Subcutaneous abdominal adipose tissue (tissue), 5 donors: ENCODE measurements around the gene STARD3NL.

Source experiments
- H3K27ac ChIP-seq: one replicate; pipeline ENCODE4 v1.7.0; 2013; ENCODE audit warnings: low read depth, mild to moderate bottlenecking, inconsistent platforms, low read length, moderate library complexity
- H3K27me3 ChIP-seq, 5 donors: one replicate each; pipeline ENCODE4 v1.7.0; 2013; ENCODE audit warnings: low read length in 5 of 5, inconsistent platforms in 1 of 5; ENCODE audit not compliant: control insufficient read depth in 5 of 5, insufficient read depth in 4 of 5
- H3K36me3 ChIP-seq, 5 donors: one replicate each; pipeline ENCODE4 v1.7.0; 2013; ENCODE audit warnings: low read length in 5 of 5; ENCODE audit not compliant: control insufficient read depth in 5 of 5, insufficient read depth in 5 of 5
- H3K4me1 ChIP-seq, 5 donors: one replicate each; pipeline ENCODE4 v1.7.0; 2013; ENCODE audit warnings: low read length in 5 of 5, mild to moderate bottlenecking in 3 of 5, moderate library complexity in 1 of 5; ENCODE audit not compliant: control insufficient read depth in 5 of 5, insufficient read depth in 5 of 5
- H3K4me3 ChIP-seq, 5 donors: one replicate each; pipeline ENCODE4 v1.7.0; 2013; ENCODE audit warnings: low read length in 5 of 5, low read depth in 1 of 5
- H3K9ac ChIP-seq, 5 donors: one replicate each; pipeline ENCODE4 v1.7.0; 2013; ENCODE audit warnings: low read length in 5 of 5, mild to moderate bottlenecking in 4 of 5, moderate library complexity in 3 of 5
- H3K9me3 ChIP-seq, 5 donors: one replicate each; pipeline ENCODE4 v1.7.0; 2013; ENCODE audit warnings: low read length in 5 of 5; ENCODE audit not compliant: control insufficient read depth in 5 of 5
- donor health status: healthy.
- donor health status: healthy.
- donor health status: healthy.
- donor health status: healthy.
- donor health status: healthy.

Gene STARD3NL

GRCh38 chr7:38178004-38178694 is at the start of gene STARD3NL:
Gene STARD3NL, plus strand, starts transcription at chr7:38178245. Its CDS starts 29,260 bp downstream, at chr7:38207505.
- H3K4me1 ChIP-seq, result peaks cover 6 to 33% (median 24%) of the 10 kb centered on the region in 5 donors
- no peaks in the 10 kb centered on the region for H3K27me3 ChIP-seq
- H3K9me3 ChIP-seq, result peaks cover 0 to under 1% (median 0%) of the 10 kb centered on the region in 5 donors
- no peaks in the 10 kb centered on the region for H3K36me3 ChIP-seq
- peak within 1 kb of the TSS; percentile 94 for H3K27ac ChIP-seq
- H3K4me3 ChIP-seq, result peak within 1 kb of the TSS; percentile 88 to 91 (median 90)
- H3K9ac ChIP-seq, result peak within 1 kb of the TSS; percentile 82 to 94 (median 86)

DNA sequence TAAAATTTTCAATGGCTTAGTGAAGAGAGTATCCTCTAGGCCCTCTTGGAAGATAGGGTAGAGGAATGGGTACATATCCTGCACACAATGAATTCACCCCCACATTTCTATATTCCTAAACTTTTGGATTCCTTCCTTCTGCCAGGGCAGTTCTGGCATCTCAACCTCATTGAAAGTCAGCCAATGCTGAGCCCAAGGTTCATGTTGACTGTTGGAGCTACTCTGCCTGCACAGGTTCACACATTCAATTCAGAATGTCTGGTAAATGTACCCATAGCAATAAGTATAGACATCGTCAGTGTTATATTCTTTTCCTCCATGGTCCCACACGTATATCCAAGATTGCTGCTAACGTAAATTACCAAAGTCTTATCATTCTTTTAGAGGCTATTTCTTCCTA is 48.9 kb upstream of the STARD3NL start:
- H3K4me1 ChIP-seq, result no peaks in the 10 kb centered on the region
- H3K27ac ChIP-seq, result no peak overlapping the region

DNA sequence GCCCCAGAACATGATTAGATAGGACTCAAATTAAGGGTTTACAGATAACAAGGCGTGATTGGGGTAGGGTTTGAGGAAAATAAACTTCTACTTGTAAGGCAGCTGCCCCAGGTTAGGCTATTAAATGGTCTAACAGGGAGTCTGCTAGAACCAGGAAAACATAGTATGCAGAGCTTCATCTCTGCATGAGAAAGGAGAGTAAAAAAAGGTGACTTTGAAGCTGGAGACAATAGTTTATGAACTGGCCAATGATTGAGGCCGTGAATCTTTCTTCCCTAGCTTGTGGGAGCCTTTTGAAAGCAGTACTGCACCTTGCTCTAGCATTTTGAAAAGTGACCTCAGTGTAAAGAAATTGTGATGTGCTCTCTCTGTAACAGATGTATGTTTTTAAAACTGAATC is 48.5 kb upstream of the STARD3NL start:
- H3K36me3 ChIP-seq, result no peaks in the 10 kb centered on the region

More for the DNA sequence above, 48.9 kb upstream of the STARD3NL start:
- no peaks in the 10 kb centered on the region for H3K27me3 ChIP-seq
- no peak overlapping the region for H3K9ac ChIP-seq
- no peak overlapping the region for H3K4me3 ChIP-seq
- H3K9me3 ChIP-seq, result peaks cover 0 to 3% (median 0%) of the 10 kb centered on the region in 5 donors
- no peaks in the 10 kb centered on the region for H3K36me3 ChIP-seq

GRCh38 chr7:38138171-38138570 is 39.9 kb upstream of the STARD3NL start:
- no peak overlapping the region for H3K27ac ChIP-seq
- H3K36me3 ChIP-seq, result no peaks in the 10 kb centered on the region
- H3K9me3 ChIP-seq, result peaks cover 0 to 3% (median 0%) of the 10 kb centered on the region in 5 donors
- H3K4me3 ChIP-seq, result no peak overlapping the region
- no peak overlapping the region for H3K9ac ChIP-seq
- H3K4me1 ChIP-seq, result no peaks in the 10 kb centered on the region
- no peaks in the 10 kb centered on the region for H3K27me3 ChIP-seq

More for the DNA sequence above, 48.5 kb upstream of the STARD3NL start:
- H3K9me3 ChIP-seq, result peaks cover 0 to 3% (median 0%) of the 10 kb centered on the region in 5 donors
- H3K4me1 ChIP-seq, result no peaks in the 10 kb centered on the region
- H3K9ac ChIP-seq, result no peak overlapping the region
- H3K4me3 ChIP-seq, result no peak overlapping the region
- no peak overlapping the region for H3K27ac ChIP-seq
- H3K27me3 ChIP-seq, result no peaks in the 10 kb centered on the region

DNA sequence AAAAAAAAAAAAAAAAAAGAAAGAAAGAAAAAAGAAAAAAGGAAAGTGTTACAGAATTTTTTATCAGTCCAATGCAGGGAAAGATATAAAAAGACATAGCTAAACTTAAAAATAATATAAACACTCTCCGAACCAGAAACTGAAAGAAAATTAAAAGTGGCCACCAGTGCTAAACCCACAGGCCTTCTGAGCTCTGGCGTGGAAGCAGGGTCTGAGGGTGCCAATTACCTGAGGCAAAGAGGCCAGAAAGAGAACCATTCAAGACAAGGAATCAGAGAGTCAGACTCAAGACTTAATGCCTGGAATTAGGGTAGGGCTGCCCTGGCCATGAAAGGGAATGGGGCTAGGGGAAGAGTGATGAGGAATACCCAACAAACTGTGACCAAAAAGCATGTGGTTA is 36.9 kb upstream of the STARD3NL start:
- Histone ChIP-seq H3K36me3 (no peaks in the 10 kb centered on the region), H3K4me3 (no peak overlapping the region), H3K27me3 (no peaks in the 10 kb centered on the region), H3K9me3 (no peaks in the 10 kb centered on the region), H3K4me1 (no peaks in the 10 kb centered on the region), H3K9ac (no peak overlapping the region), H3K27ac (no peak overlapping the region)

GRCh38 chr7:38142736-38143135 is 35.3 kb upstream of the STARD3NL start:
- Histone ChIP-seq H3K9me3 (no peaks in the 10 kb centered on the region), H3K27ac (no peak overlapping the region), H3K36me3 (no peaks in the 10 kb centered on the region), H3K4me3 (no peak overlapping the region), H3K27me3 (no peaks in the 10 kb centered on the region), H3K9ac (no peak overlapping the region), H3K4me1 (no peaks in the 10 kb centered on the region)

- Histone ChIP-seq H3K36me3 (no peaks in the 10 kb centered on the region), H3K4me1 (no peaks in the 10 kb centered on the region), H3K27me3 (no peaks in the 10 kb centered on the region), H3K27ac (no peak overlapping the region), H3K4me3 (no peak overlapping the region), H3K9ac (no peak overlapping the region), H3K9me3 (peaks cover 0 to 5% (median 0%) of the 10 kb centered on the region in 5 donors)
These were observed 31.0 kb upstream of the STARD3NL start for GRCh38 chr7:38147005-38147404.

- Histone ChIP-seq H3K4me1 (no peaks in the 10 kb centered on the region), H3K9me3 (peaks cover 0 to 5% (median 0%) of the 10 kb centered on the region in 5 donors), H3K4me3 (no peak overlapping the region), H3K27me3 (no peaks in the 10 kb centered on the region), H3K9ac (no peak overlapping the region), H3K36me3 (no peaks in the 10 kb centered on the region), H3K27ac (no peak overlapping the region)
These were observed 26.5 kb upstream of the STARD3NL start for GRCh38 chr7:38151556-38151955.

- H3K9ac ChIP-seq, result no peak overlapping the region
- H3K4me1 ChIP-seq, result no peaks in the 10 kb centered on the region
These were observed 24.5 kb upstream of the STARD3NL start for GRCh38 chr7:38153515-38153914.

DNA sequence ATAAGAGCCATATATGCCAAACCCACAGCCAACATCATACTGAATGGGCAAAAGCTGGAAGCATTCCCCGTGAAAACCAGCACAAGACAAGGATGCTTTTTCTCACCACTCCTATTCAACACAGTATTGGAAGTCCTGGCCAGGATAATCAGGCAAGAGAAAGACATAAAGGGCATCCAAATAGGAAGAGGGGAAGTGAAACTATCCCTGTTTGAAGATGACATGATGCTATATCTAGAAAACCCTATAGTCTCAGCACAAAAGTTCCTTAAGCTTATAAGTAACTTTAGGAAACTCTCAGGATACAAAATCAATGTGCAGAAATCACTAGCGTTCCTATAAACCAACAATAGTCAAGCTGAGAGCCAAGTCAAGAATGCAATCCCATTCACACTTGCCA is 23.8 kb upstream of the STARD3NL start:
- Histone ChIP-seq H3K9ac (no peak overlapping the region), H3K36me3 (no peaks in the 10 kb centered on the region), H3K27me3 (no peaks in the 10 kb centered on the region), H3K4me3 (no peak overlapping the region), H3K9me3 (peaks cover 0 to under 1% (median 0%) of the 10 kb centered on the region in 5 donors), H3K27ac (no peak overlapping the region), H3K4me1 (no peaks in the 10 kb centered on the region)

More at GRCh38 chr7:38153515-38153914, 24.5 kb upstream of the STARD3NL start:
- no peak overlapping the region for H3K27ac ChIP-seq
- H3K4me3 ChIP-seq, result no peak overlapping the region
- H3K36me3 ChIP-seq, result no peaks in the 10 kb centered on the region
- H3K27me3 ChIP-seq, result no peaks in the 10 kb centered on the region
- peaks cover 0 to 5% (median 0%) of the 10 kb centered on the region in 5 donors for H3K9me3 ChIP-seq
